B cell (primary cell): Measurements from ENCODE around the gene AZIN2. TPM values are rescaled to one million over a fixed set of nuclear protein-coding genes. Genes with fewer than 3 reads are reported as not detected.

Experiments used
- ATAC-seq: fragments of 200-7000 bp; cut with Tn5 transposase; one replicate; pipeline ENCODE4 v1.10.0; 2021; ENCODE audit warnings: low read depth, mild to moderate bottlenecking, moderate number of reproducible peaks, moderate library complexity
- CTCF ChIA-PET: fragments of 350-600 bp; sonication (Branson Sonifier 250); formaldehyde crosslinking; loops from one replicate; lab custom pipeline; 2021; ENCODE audit warnings: antibody characterized with exemption, inconsistent platforms; lab: Charles Lee
- POLR2A ChIA-PET: fragments of 350-600 bp; sonication (Branson Sonifier 250); formaldehyde crosslinking; loops from one replicate; lab custom pipeline; 2021; ENCODE audit warnings: antibody characterized with exemption; lab: Charles Lee
- DNase-seq: peaks from one replicate; pipeline ENCODE4 v3.0.0; 2013
- H2AFZ ChIP-seq: 2 replicates; pipeline ENCODE4 v1.6.1; 2012; ENCODE audit warnings: mild to moderate bottlenecking, low read depth, low read length; ENCODE audit not compliant: insufficient read depth, poor library complexity, severe bottlenecking
- H3K27ac ChIP-seq, 2 donors: 1 replicate in 1 of 2; 2 replicates in 1 of 2; pipeline ENCODE4 v1.5.1; 2012 to 2013; ENCODE audit warnings: low read length in 2 of 2, mild to moderate bottlenecking in 2 of 2, moderate library complexity in 1 of 2
- H3K27me3 ChIP-seq, 4 experiments: fragments of 200-600 bp in 1 of 4; sonication (generic) in 1 of 4; replicated peaks in 1 of 4; 1 replicate in 2 of 4; 2 replicates in 2 of 4; pipeline versions ENCODE4 v1.6.1 to v1.7.0; 2013 to 2016; ENCODE audit warnings: low read length in 3 of 4, mild to moderate bottlenecking in 2 of 4, mixed read lengths in 1 of 4, moderate library complexity in 1 of 4; ENCODE audit not compliant: insufficient read depth in 4 of 4, control insufficient read depth in 3 of 4; ENCODE audit errors: control extremely low read depth in 1 of 4
- H3K36me3 ChIP-seq, 2 experiments: replicated peaks in 1 of 2; 1 replicate in 1 of 2; 2 replicates in 1 of 2; pipeline versions ENCODE4 v1.6.1 to v1.7.1; 2013; ENCODE audit warnings: low read length in 1 of 2; ENCODE audit not compliant: insufficient read depth in 2 of 2, control insufficient read depth in 1 of 2; ENCODE audit errors: control extremely low read depth in 1 of 2, extremely low read depth in 1 of 2
- H3K4me1 ChIP-seq, 2 donors: fragments of 200-600 bp in 1 of 2; sonication (generic) in 1 of 2; 1 replicate in 1 of 2; 2 replicates in 1 of 2; pipeline versions ENCODE4 v1.5.1 to v1.6.1; 2013 to 2017; ENCODE audit warnings: low read length in 2 of 2; ENCODE audit not compliant: control insufficient read depth in 2 of 2, insufficient read depth in 2 of 2
- H3K4me2 ChIP-seq: replicated peaks from 2 replicates; pipeline ENCODE3; 2012; ENCODE audit warnings: mild to moderate bottlenecking, low read depth, low read length; ENCODE audit not compliant: poor library complexity, severe bottlenecking
- H3K4me3 ChIP-seq, 5 experiments: fragments of 200-600 bp in 1 of 5; sonication (generic) in 1 of 5; 1 replicate in 3 of 5; 2 replicates in 2 of 5; pipeline versions ENCODE4 v1.5.1 to v1.7.0; 2011 to 2016; ENCODE audit warnings: low read length in 4 of 5, mild to moderate bottlenecking in 4 of 5, low read depth in 2 of 5, control low read depth in 1 of 5, moderate library complexity in 1 of 5; ENCODE audit not compliant: insufficient read depth in 1 of 5; ENCODE audit errors: control extremely low read depth in 1 of 5, extremely low read depth in 1 of 5
- H3K79me2 ChIP-seq: fragments of 200-600 bp; sonication (generic); one replicate; pipeline ENCODE4 v1.6.0; 2016; ENCODE audit warnings: low read length; ENCODE audit not compliant: control insufficient read depth, insufficient read depth
- H3K9ac ChIP-seq: fragments of 200-600 bp; sonication (generic); 2 replicates; pipeline ENCODE4 v1.6.1; 2017; ENCODE audit warnings: mild to moderate bottlenecking, low read length, moderate library complexity
- H3K9me3 ChIP-seq, 3 donors: one replicate each; pipeline versions ENCODE4 v1.6.1 to v1.7.1; 2013; ENCODE audit warnings: low read length in 2 of 3; ENCODE audit not compliant: control insufficient read depth in 2 of 3, insufficient read depth in 1 of 3; ENCODE audit errors: control extremely low read depth in 1 of 3
- H4K20me1 ChIP-seq: 2 replicates; pipeline ENCODE4 v1.6.0; 2012; ENCODE audit warnings: mild to moderate bottlenecking, low read length; ENCODE audit not compliant: insufficient read depth, control insufficient read depth, poor library complexity, severe bottlenecking
- H3K27ac Mint-ChIP-seq: one replicate; pipeline ENCODE4 v1.8.0; 2021; ENCODE audit warnings: mixed read lengths
- H3K27me3 Mint-ChIP-seq: one replicate; pipeline ENCODE4 v1.8.0; 2021; ENCODE audit warnings: mixed read lengths
- H3K4me1 Mint-ChIP-seq: one replicate; pipeline ENCODE4 v1.8.0; 2021; ENCODE audit warnings: mixed read lengths
- H3K4me3 Mint-ChIP-seq: one replicate; pipeline ENCODE4 v1.8.0; 2021; ENCODE audit warnings: mixed read lengths
- H3K9me3 Mint-ChIP-seq: one replicate; pipeline ENCODE4 v1.8.0; 2022; ENCODE audit warnings: mixed read lengths; ENCODE audit not compliant: insufficient read depth
- EZH2 ChIP-seq: IDR thresholded peaks from 2 replicates; pipeline ENCODE4 v1.6.1; 2012; ENCODE audit warnings: borderline replicate concordance, low read depth, mild to moderate bottlenecking, moderate library complexity, low read length; ENCODE audit not compliant: insufficient read depth, poor library complexity, severe bottlenecking
- WGBS: methylation state at CpG from one replicate; pipeline ENCODE4 v1.1.5; 2013; ENCODE audit warnings: missing lambda C conversion rate; ENCODE audit not compliant: insufficient coverage; 5-methylcytosine and 5-hydroxymethylcytosine counted together
- intact Hi-C: fragments of 100-400 bp; cut with micrococcal nuclease; formaldehyde crosslinking; loops from one replicate; pipeline ENCODE4 v1.10.0; 2022
- polyA plus RNA-seq: library from polyadenylated mRNA; depleted of rRNA; stranded (reverse); fragments of >200 nt; gene quantifications from 2 replicates; pipeline ENCODE4 v1.2.3, GENCODE V29; 2012
- total RNA-seq, 2 donors: library from RNA; stranded (reverse); fragments of 120-200 nt in 1 of 2; gene quantifications; 1 replicate in 1 of 2; 2 replicates in 1 of 2; pipeline versions ENCODE4 v1.2.3 to v1.2.4, GENCODE V29; 2013 to 2022
- TF ChIP-seq, protein P1 (sequence below): fragments of 200-600 bp; IDR thresholded peaks from one replicate; pipeline ENCODE4 v1.8.0; 2022; ENCODE audit warnings: antibody characterized with exemption, mild to moderate bottlenecking

AZIN2 gene
- total and polyA plus RNA-seq, 2 donors (not counting 1 experiment from before 2014, with no cell fraction given), result 0.33 to 5.9 TPM

DNA sequence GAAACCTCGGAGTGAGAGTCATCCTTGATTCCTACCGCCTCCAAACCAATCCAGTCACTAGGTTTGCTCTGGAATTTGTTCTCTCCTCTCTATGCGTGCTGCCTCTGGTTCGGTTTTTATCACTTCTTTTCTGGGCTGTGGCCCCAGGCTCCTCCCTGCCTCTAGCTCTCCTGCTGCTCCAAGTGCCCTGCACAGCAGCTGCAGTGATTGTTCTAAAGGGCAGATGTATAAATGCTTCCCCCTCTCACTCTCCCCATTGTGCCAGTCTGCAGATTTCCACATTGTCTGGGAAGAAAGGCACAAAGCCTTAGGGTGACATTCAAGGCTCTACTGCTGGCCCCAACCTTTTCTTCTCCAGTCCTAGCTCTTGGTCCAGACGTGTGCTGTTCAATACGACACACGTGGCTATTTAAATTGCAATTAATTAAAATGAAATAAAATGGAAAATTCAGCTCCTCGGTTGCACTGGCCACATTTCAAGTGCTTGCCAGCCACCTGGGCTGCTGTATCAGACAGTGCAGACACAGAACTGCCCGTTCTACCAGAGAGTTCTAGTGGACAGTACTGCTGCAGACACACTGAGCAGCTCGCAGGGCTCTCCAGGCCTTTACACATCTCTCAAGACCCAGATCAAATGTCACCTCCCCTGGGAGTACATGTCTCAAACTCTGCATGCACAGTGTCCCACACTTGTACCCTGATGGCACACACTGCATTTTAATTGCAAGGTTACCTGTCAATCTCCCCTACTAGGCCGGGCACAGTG lies 88.5 kb downstream of the AZIN2 start:
- H3K27me3 Mint-ChIP-seq, result no peaks in the 10 kb centered on the region
- intact Hi-C loops, result no loop called here
- POLR2A ChIA-PET, result no interaction called here
- Histone ChIP-seq H3K79me2 (peaks cover 3% of the 10 kb centered on the region), H3K27me3 (no peaks in the 10 kb centered on the region), H3K4me2 (no peak overlapping the region), H3K27ac (no peak overlapping the region), H4K20me1 (peaks cover 12% of the 10 kb centered on the region), H3K9me3 (peaks cover 0 to 3% (median 0%) of the 10 kb centered on the region in 3 donors), H3K4me3 (no peak overlapping the region), H3K9ac (no peak overlapping the region), H2AFZ (no peak overlapping the region), H3K36me3 (peaks cover 0 to 33% of the 10 kb centered on the region in 2 experiments), H3K4me1 (peaks cover 0 to 6% of the 10 kb centered on the region in 2 donors)
- H3K4me3 Mint-ChIP-seq, result no peak overlapping the region
- H3K4me1 Mint-ChIP-seq, result peaks cover 15% of the 10 kb centered on the region
- TF ChIP-seq, protein P1, sequence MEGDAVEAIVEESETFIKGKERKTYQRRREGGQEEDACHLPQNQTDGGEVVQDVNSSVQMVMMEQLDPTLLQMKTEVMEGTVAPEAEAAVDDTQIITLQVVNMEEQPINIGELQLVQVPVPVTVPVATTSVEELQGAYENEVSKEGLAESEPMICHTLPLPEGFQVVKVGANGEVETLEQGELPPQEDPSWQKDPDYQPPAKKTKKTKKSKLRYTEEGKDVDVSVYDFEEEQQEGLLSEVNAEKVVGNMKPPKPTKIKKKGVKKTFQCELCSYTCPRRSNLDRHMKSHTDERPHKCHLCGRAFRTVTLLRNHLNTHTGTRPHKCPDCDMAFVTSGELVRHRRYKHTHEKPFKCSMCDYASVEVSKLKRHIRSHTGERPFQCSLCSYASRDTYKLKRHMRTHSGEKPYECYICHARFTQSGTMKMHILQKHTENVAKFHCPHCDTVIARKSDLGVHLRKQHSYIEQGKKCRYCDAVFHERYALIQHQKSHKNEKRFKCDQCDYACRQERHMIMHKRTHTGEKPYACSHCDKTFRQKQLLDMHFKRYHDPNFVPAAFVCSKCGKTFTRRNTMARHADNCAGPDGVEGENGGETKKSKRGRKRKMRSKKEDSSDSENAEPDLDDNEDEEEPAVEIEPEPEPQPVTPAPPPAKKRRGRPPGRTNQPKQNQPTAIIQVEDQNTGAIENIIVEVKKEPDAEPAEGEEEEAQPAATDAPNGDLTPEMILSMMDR, result no peak
- TF ChIP-seq EZH2, result no peak
- ATAC-seq, result no peak
- no peak overlapping the region for H3K27ac Mint-ChIP-seq
- WGBS, result 97% methylated on average over 8 of the region's 11 CpGs
- no peaks in the 10 kb centered on the region for H3K9me3 Mint-ChIP-seq
- DNase-seq, result no peak
- CTCF ChIA-PET, result no interaction called here

Other genes with a start within 250 kb of the AZIN2 start
- gene FNDC5, start 210.2 kb upstream of the AZIN2 start, total RNA-seq, result 0.75 and 0.76 TPM in 2 replicates
- gene FNDC5, start 210.2 kb upstream of the AZIN2 start, polyA plus RNA-seq, result 2.0 and 2.1 TPM in 2 replicates
- not detected in 2 replicates for gene HPCA, start 194.7 kb upstream of the AZIN2 start, total RNA-seq
- 0.06 TPM in 1 of 2 replicates, not detected in the other for gene HPCA, start 194.7 kb upstream of the AZIN2 start, polyA plus RNA-seq
- gene TMEM54, start 179.8 kb upstream of the AZIN2 start, total RNA-seq, result not detected in 2 replicates
- gene TMEM54, start 179.8 kb upstream of the AZIN2 start, polyA plus RNA-seq, result 0.13 and 0.37 TPM in 2 replicates
- 38.4 and 40.3 TPM in 2 replicates for gene RNF19B, start 116.3 kb upstream of the AZIN2 start, total RNA-seq
- 29.9 and 34.9 TPM in 2 replicates for gene RNF19B, start 116.3 kb upstream of the AZIN2 start, polyA plus RNA-seq
- gene AK2, start 44.3 kb upstream of the AZIN2 start, total RNA-seq, result 104 and 109 TPM in 2 replicates
- gene AK2, start 44.3 kb upstream of the AZIN2 start, polyA plus RNA-seq, result 57.3 and 66.8 TPM in 2 replicates
- gene TRIM62, start 100.9 kb downstream of the AZIN2 start, total RNA-seq, result 15.7 and 24.1 TPM in 2 replicates
- 8.3 and 10.7 TPM in 2 replicates for gene TRIM62, start 100.9 kb downstream of the AZIN2 start, polyA plus RNA-seq
- 19.0 and 20.4 TPM in 2 replicates for gene ZNF362, start 175.3 kb downstream of the AZIN2 start, total RNA-seq
- 14.0 and 17.2 TPM in 2 replicates for gene ZNF362, start 175.3 kb downstream of the AZIN2 start, polyA plus RNA-seq
- gene A3GALT2, start 239.9 kb downstream of the AZIN2 start, total RNA-seq, result not detected in 2 replicates
- gene A3GALT2, start 239.9 kb downstream of the AZIN2 start, polyA plus RNA-seq, result not detected in 2 replicates